Measurements from ENCODE around the gene PPP1R1B. TPM values are rescaled to one million over a fixed set of nuclear protein-coding genes. Genes with fewer than 3 reads are reported as not detected.
A peak's percentile ranks its signal among the peaks of the same experiment; 100 is the strongest.

Gene PPP1R1B
- total and polyA plus RNA-seq, 12 donors: 0.28 to 2.1 (median 0.66) TPM; not detected in 1

GRCh38 chr17:39653662-39654331 is 27.0 kb downstream of the PPP1R1B start:
- H3K4me3 ChIP-seq: no peak overlapping the region
- DNase-seq: peak; percentile 57 to 70
- no peaks in the 10 kb centered on the region for H3K9me3 ChIP-seq
- peaks cover 0 to 50% (median 0%) of the 10 kb centered on the region in 9 donors for H3K36me3 ChIP-seq
- peak; percentile 62 to 87 (median 81) for TF ChIP-seq CTCF (IDR thresholded peaks at IDR 0.05)
- H3K27me3 ChIP-seq: no peaks in the 10 kb centered on the region
- 69 to 70% methylated on average over 14 of the region's 14 CpGs for WGBS, 2 donors
- ATAC-seq: peak in 6 of 8 donors; percentile 46 to 64 (median 54)
- peak overlapping the region in 2 of 10 donors; percentile 20 to 34 for H3K27ac ChIP-seq
- intact Hi-C loops (cut with DNase I): no loop called here
- H3K4me1 ChIP-seq: peaks cover 8 to 46% (median 20%) of the 10 kb centered on the region in 9 donors

- intact Hi-C loops (cut with DNase I): no loop called here
- no peak overlapping the region for H3K27ac ChIP-seq
- no peaks in the 10 kb centered on the region for H3K9me3 ChIP-seq
- no peaks in the 10 kb centered on the region for H3K27me3 ChIP-seq
- no peak overlapping the region for H3K4me3 ChIP-seq
- DNase-seq (no peak), ATAC-seq (no peak)
- peaks cover 14 to 59% (median 33%) of the 10 kb centered on the region in 9 donors for H3K4me1 ChIP-seq
- no peak for TF ChIP-seq CTCF (IDR thresholded peaks at IDR 0.05)
- 90 to 98% methylated on average over 2 of the region's 2 CpGs for WGBS, 2 donors
- peaks cover 0 to 55% (median 0%) of the 10 kb centered on the region in 9 donors for H3K36me3 ChIP-seq
Measured at GRCh38 chr17:39655105-39655504, 28.4 kb downstream of the PPP1R1B start.

- Histone ChIP-seq H3K27ac (peak overlapping the region in 9 of 10 donors; percentile 62 to 98 (median 90)), H3K36me3 (peaks cover 0 to 82% (median 5%) of the 10 kb centered on the region in 9 donors), H3K27me3 (no peaks in the 10 kb centered on the region), H3K4me1 (peaks cover 35 to 76% (median 56%) of the 10 kb centered on the region in 9 donors), H3K9me3 (no peaks in the 10 kb centered on the region), H3K4me3 (no peak overlapping the region)
- 96 to 97% methylated on average over 11 of the region's 11 CpGs for WGBS, 2 donors
- no peak for TF ChIP-seq CTCF (IDR thresholded peaks at IDR 0.05)
- DNase-seq (no peak), ATAC-seq (no peak)
- intact Hi-C loops (cut with DNase I): no loop called here
Measured at GRCh38 chr17:39658346-39658745, 31.6 kb downstream of the PPP1R1B start.

GRCh38 chr17:39658760-39659159 is 32.0 kb downstream of the PPP1R1B start:
- H3K9me3 ChIP-seq: no peaks in the 10 kb centered on the region
- no peaks in the 10 kb centered on the region for H3K27me3 ChIP-seq
- TF ChIP-seq CTCF (IDR thresholded peaks at IDR 0.05): no peak
- DNase-seq (no peak), ATAC-seq (no peak)
- intact Hi-C loops (cut with DNase I): no loop called here
- peaks cover 38 to 76% (median 59%) of the 10 kb centered on the region in 9 donors for H3K4me1 ChIP-seq
- peak overlapping the region; percentile 62 to 98 (median 85) for H3K27ac ChIP-seq
- no peak overlapping the region for H3K4me3 ChIP-seq
- WGBS, 2 donors: 84 to 87% methylated on average over 3 of the region's 3 CpGs
- peaks cover 0 to 82% (median 5%) of the 10 kb centered on the region in 9 donors for H3K36me3 ChIP-seq
